Thyroid gland (tissue), 4 donors: ENCODE measurements around the gene WDFY4.
"Not testable (repeated sequence)": the region's sequence is repeated elsewhere in the genome, so short reads cannot be mapped to it uniquely, and the experiment has no call there.

Experiments
- CTCF ChIP-seq, 6 experiments: fragments of 200-600 bp in 3 of 6; fragments of 450-650 bp in 3 of 6; sonication (generic) in 3 of 6; IDR thresholded peaks; one replicate each; pipeline ENCODE4 v1.5.1; 2016 to 2019; ENCODE audit warnings: antibody characterized with exemption in 6 of 6, mild to moderate bottlenecking in 2 of 6, inconsistent platforms in 1 of 6, moderate library complexity in 1 of 6
- POLR2A ChIP-seq, 2 donors: fragments of 450-650 bp; IDR thresholded peaks; one replicate each; pipeline ENCODE4 v1.6.1; 2017; ENCODE audit warnings: antibody characterized with exemption in 2 of 2, mild to moderate bottlenecking in 2 of 2, moderate library complexity in 1 of 2

GRCh38 chr10:48647073-48647472, 37.6 kb upstream of the WDFY4 start:
- not testable (repeated sequence) for TF ChIP-seq CTCF, POLR2A (IDR thresholded peaks at IDR 0.05)
